ENCODE data around the gene FRAS1.
A peak's percentile ranks its signal among the peaks of the same experiment; 100 is the strongest.
"Not testable (repeated sequence)": the region's sequence is repeated elsewhere in the genome, so short reads cannot be mapped to it uniquely, and the experiment has no call there.

FRAS1 gene

GRCh38 chr4:78057135-78057599 lies at the start of gene FRAS1:
Gene FRAS1, plus strand, starts transcription at chr4:78057323. Its CDS starts 687 bp downstream, at chr4:78058010.
- no peak for DNase-seq

- not testable (repeated sequence) for DNase-seq
These were observed 46.1 kb upstream of the FRAS1 start for GRCh38 chr4:78011003-78011402.

- no peak for DNase-seq
These were observed 41.9 kb upstream of the FRAS1 start for GRCh38 chr4:78014889-78015886.

GRCh38 chr4:78018271-78019049 lies 38.7 kb upstream of the FRAS1 start:
- no peak for DNase-seq

GRCh38 chr4:78019414-78019813 lies 37.7 kb upstream of the FRAS1 start:
- DNase-seq: no peak

GRCh38 chr4:78020677-78021076 lies 36.4 kb upstream of the FRAS1 start:
- no peak for DNase-seq

- DNase-seq: no peak
These were observed 34.6 kb upstream of the FRAS1 start for GRCh38 chr4:78022517-78022916.

GRCh38 chr4:78024085-78024484 lies 33.0 kb upstream of the FRAS1 start:
- no peak for DNase-seq

GRCh38 chr4:78024576-78025091 lies 32.5 kb upstream of the FRAS1 start:
- DNase-seq: no peak

- no peak for DNase-seq
These were observed 25.6 kb upstream of the FRAS1 start for GRCh38 chr4:78031417-78031950.

GRCh38 chr4:78032446-78032845 lies 24.7 kb upstream of the FRAS1 start:
- no peak for DNase-seq

- DNase-seq: no peak
These were observed 24.2 kb upstream of the FRAS1 start for GRCh38 chr4:78032929-78033328.

- DNase-seq: no peak
These were observed 23.3 kb upstream of the FRAS1 start for GRCh38 chr4:78033861-78034260.

GRCh38 chr4:78038704-78039103 lies 18.4 kb upstream of the FRAS1 start:
- DNase-seq: no peak

GRCh38 chr4:78039678-78040077 lies 17.4 kb upstream of the FRAS1 start:
- DNase-seq: no peak

GRCh38 chr4:78040431-78040830 lies 16.7 kb upstream of the FRAS1 start:
- DNase-seq: no peak

GRCh38 chr4:78047366-78047765 lies 9.8 kb upstream of the FRAS1 start:
- DNase-seq: no peak

GRCh38 chr4:78056265-78057129 lies 626 bp upstream of the FRAS1 start:
- DNase-seq: peak; percentile 0

GRCh38 chr4:78057600-78058550 lies 752 bp downstream of the FRAS1 start:
- DNase-seq: peak; percentile 19

- peak; percentile 0 for DNase-seq
These were observed 1.7 kb downstream of the FRAS1 start for GRCh38 chr4:78058591-78059523.
